Testis (tissue), 3 donors: ENCODE results near the gene GTF2A2. TPM values are rescaled to one million over a fixed set of nuclear protein-coding genes. Genes with fewer than 3 reads are reported as not detected.

Experiments
- DNase-seq: peaks from one replicate; pipeline ENCODE4 v3.0.0-alpha.2; 2019
- H3K27ac ChIP-seq, 2 donors: fragments of 200-600 bp; sonication (generic); one replicate each; pipeline ENCODE4 v1.5.1; 2019
- H3K27me3 ChIP-seq: fragments of 200-600 bp; sonication (generic); one replicate; pipeline ENCODE4 v1.5.1; 2019
- H3K36me3 ChIP-seq: fragments of 200-600 bp; sonication (generic); one replicate; pipeline ENCODE4 v1.5.1; 2017; ENCODE audit warnings: low read depth; ENCODE audit errors: missing control alignments
- H3K4me1 ChIP-seq: fragments of 200-600 bp; sonication (generic); one replicate; pipeline ENCODE4 v1.5.1; 2019
- H3K4me3 ChIP-seq, 2 donors: fragments of 200-600 bp; sonication (generic); one replicate each; pipeline ENCODE4 v1.5.1; 2017 to 2019
- H3K9me3 ChIP-seq: fragments of 200-600 bp; sonication (generic); one replicate; pipeline ENCODE4 v1.5.1; 2017
- POLR2A ChIP-seq: fragments of 450-650 bp; IDR thresholded peaks from one replicate; pipeline ENCODE4 v1.6.1; 2017; ENCODE audit warnings: antibody characterized with exemption, mild to moderate bottlenecking, moderate library complexity
- WGBS, 2 donors: methylation state at CpG; one replicate each; pipeline ENCODE4 v1.1.5; 2018; 5-methylcytosine and 5-hydroxymethylcytosine counted together
- intact Hi-C: fragments of 100-400 bp; cut with DNase I; formaldehyde crosslinking; loops from one replicate; pipeline ENCODE4 v1.15.1; 2023; ENCODE audit warnings: low total_unique reads
- polyA plus RNA-seq: library from polyadenylated mRNA; stranded (reverse); fragments of 350-450 nt; fragmentation: Illumina TruSeq; extraction: RNeasy Lipid Tissue Mini Kit (QIAGEN cat#74804); gene quantifications from one replicate; pipeline ENCODE4 v1.2.3, GENCODE V29; 2014; ENCODE audit warnings: low read depth, low replicate concordance; ENCODE audit not compliant: insufficient read depth
- total RNA-seq, 2 donors: library from RNA; depleted of rRNA; stranded (reverse); fragments of >200 nt; gene quantifications; one replicate each; pipeline ENCODE4 v1.2.3, GENCODE V29; 2016
- TF ChIP-seq, protein P1 (sequence below), 3 experiments: fragments of 450-650 bp in 2 of 3; fragments of 200-600 bp in 1 of 3; sonication (generic) in 1 of 3; IDR thresholded peaks; one replicate each; pipeline ENCODE4 v1.5.1; 2016 to 2019; ENCODE audit warnings: antibody characterized with exemption in 3 of 3, mild to moderate bottlenecking in 2 of 3, moderate library complexity in 1 of 3

The GTF2A2 gene
- total and polyA plus RNA-seq, 3 donors from 2014 or later: 82.9 to 579 (median 120) TPM

DNA sequence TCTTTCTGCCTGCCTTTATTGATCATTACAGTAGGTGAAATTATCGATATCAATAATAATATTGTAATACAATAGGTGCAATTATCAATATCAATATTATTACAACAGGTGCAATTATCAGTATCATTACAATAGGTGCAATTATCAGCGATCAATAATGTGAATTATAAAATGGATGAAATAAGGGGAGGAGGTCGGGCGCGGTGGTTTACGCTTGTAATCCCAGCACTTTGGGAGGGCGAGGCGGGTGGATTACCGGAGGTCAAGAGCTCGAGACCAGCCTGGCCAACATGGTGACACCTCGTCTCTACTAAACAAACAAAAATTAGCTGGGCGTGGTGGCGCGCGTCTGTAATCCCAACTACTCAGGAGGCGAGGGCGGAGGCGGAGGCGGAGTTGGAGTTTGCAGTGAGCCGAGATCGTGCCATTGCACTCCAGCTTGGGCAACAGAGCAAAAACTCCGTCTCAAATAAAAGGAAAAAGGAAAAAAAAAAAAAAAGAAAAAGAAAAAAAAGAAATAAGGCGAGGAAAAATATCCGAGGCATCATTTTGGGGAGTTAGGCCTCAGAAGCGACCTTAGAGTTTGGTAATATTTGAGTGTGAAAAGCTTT is 32.4 kb upstream of the GTF2A2 start:
- 1% methylated on average over 25 of the region's 25 CpGs for WGBS, 2 donors
- H3K27me3 ChIP-seq: no peaks in the 10 kb centered on the region
- no peaks in the 10 kb centered on the region for H3K9me3 ChIP-seq
- no peaks in the 10 kb centered on the region for H3K36me3 ChIP-seq
- H3K4me3 ChIP-seq: peak overlapping the region; percentile 94 to 97
- H3K4me1 ChIP-seq: peaks cover 15% of the 10 kb centered on the region
- intact Hi-C loops: no loop called here
- peak overlapping the region; percentile 95 to 97 for H3K27ac ChIP-seq
- TF ChIP-seq POLR2A: no peak
- TF ChIP-seq, protein P1, sequence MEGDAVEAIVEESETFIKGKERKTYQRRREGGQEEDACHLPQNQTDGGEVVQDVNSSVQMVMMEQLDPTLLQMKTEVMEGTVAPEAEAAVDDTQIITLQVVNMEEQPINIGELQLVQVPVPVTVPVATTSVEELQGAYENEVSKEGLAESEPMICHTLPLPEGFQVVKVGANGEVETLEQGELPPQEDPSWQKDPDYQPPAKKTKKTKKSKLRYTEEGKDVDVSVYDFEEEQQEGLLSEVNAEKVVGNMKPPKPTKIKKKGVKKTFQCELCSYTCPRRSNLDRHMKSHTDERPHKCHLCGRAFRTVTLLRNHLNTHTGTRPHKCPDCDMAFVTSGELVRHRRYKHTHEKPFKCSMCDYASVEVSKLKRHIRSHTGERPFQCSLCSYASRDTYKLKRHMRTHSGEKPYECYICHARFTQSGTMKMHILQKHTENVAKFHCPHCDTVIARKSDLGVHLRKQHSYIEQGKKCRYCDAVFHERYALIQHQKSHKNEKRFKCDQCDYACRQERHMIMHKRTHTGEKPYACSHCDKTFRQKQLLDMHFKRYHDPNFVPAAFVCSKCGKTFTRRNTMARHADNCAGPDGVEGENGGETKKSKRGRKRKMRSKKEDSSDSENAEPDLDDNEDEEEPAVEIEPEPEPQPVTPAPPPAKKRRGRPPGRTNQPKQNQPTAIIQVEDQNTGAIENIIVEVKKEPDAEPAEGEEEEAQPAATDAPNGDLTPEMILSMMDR (IDR thresholded peaks at IDR 0.05): no peak
- peak; percentile 94 for DNase-seq

- H3K27ac ChIP-seq: peak within 1 kb of the TSS; percentile 95 to 97
- H3K4me1 ChIP-seq: peaks cover 15% of the 10 kb centered on the region
- DNase-seq: peak; percentile 100
- H3K9me3 ChIP-seq: no peaks in the 10 kb centered on the region
- no peaks in the 10 kb centered on the region for H3K27me3 ChIP-seq
- 1% methylated on average over 29 to 48 of the region's 78 CpGs for WGBS, 2 donors
- peak within 1 kb of the TSS; percentile 94 to 97 for H3K4me3 ChIP-seq
- no peaks in the 10 kb centered on the region for H3K36me3 ChIP-seq
- peak; percentile 43 for TF ChIP-seq POLR2A
- TF ChIP-seq, protein P1 (IDR thresholded peaks at IDR 0.05): no peak
- intact Hi-C loops: no loop called here
Measured at GRCh38 chr15:59688782-59689625, 31.7 kb upstream of the GTF2A2 start, which contains the start of gene BNIP2. Gene BNIP2, minus strand, starts transcription at chr15:59689320. Its CDS starts 6,863 bp downstream, at chr15:59682457.

GRCh38 chr15:59688423-59688781 is 31.1 kb upstream of the GTF2A2 start:
- H3K9me3 ChIP-seq: no peaks in the 10 kb centered on the region
- H3K27ac ChIP-seq: peak overlapping the region; percentile 95 to 97
- H3K36me3 ChIP-seq: no peaks in the 10 kb centered on the region
- intact Hi-C loops: no loop called here
- H3K4me3 ChIP-seq: peak overlapping the region; percentile 94 to 97
- TF ChIP-seq, protein P1 (IDR thresholded peaks at IDR 0.05): no peak
- no peak for TF ChIP-seq POLR2A
- 0% methylated on average over 15 of the region's 15 CpGs for WGBS, 2 donors
- no peaks in the 10 kb centered on the region for H3K27me3 ChIP-seq
- peak; percentile 62 for DNase-seq
- peaks cover 15% of the 10 kb centered on the region for H3K4me1 ChIP-seq

DNA sequence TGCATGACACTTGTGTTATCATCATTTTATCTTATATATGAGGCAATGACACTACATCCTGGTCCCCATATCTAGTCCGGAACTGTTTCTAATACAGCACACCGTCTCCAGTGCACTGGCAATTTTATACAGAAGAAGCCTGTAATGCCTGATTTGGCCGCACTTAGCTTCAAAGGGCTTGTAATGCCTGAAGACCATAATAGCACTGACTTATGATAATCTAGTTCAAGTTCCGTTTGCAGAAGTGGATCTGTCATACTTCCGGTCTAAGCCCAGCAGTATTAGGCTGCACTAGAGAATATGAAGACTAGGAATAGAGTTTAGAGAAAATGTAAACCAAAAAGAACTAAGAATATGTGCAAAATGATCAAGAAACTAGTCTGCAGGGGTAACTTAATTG is 30.5 kb upstream of the GTF2A2 start:
- Histone ChIP-seq H3K4me3 (peak overlapping the region; percentile 94 to 97), H3K36me3 (no peaks in the 10 kb centered on the region), H3K27me3 (no peaks in the 10 kb centered on the region), H3K9me3 (no peaks in the 10 kb centered on the region), H3K27ac (peak overlapping the region; percentile 95 to 97), H3K4me1 (peaks cover 15% of the 10 kb centered on the region)
- intact Hi-C loops: no loop called here
- WGBS, 2 donors: 11 to 20% methylated on average over 5 of the region's 5 CpGs
- DNase-seq: no peak
- TF ChIP-seq POLR2A: no peak
- TF ChIP-seq, protein P1 (IDR thresholded peaks at IDR 0.05): no peak
